ENCODE results near the gene LAMB1. TPM values are rescaled to one million over a fixed set of nuclear protein-coding genes. Genes with fewer than 3 reads are reported as not detected.
"Not testable (repeated sequence)": the region's sequence is repeated elsewhere in the genome, so short reads cannot be mapped to it uniquely, and the experiment has no call there.

The LAMB1 gene
- polyA plus RNA-seq, 1 experiment: 204 TPM

DNA sequence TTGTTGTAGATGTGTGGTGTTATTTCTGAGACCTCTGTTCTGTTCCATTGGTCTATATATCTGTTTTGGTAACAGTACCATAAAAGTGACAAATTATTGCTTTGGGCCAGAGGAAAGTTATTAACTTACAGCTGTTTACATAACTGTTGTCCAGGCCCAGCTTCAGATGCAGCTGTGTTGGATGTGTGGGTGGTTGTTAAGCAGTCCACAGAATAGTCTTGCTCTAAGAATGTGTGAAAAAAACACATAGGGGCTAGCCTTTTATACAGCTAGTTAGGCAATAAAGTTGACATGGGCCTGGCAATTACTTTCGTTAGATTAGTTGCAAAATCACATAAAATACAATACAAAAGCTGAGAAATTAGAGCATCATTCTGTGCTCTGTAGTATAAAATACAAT is 80.1 kb downstream of the LAMB1 start:
- no peak for DNase-seq (ENCODE audit: low read depth)
- H3K4me3 ChIP-seq (ENCODE audit: low read depth, low read length): no peak overlapping the region
- ChIA-PET POLR2A (interaction anchor here (1.1 kb wide), 1 partner anchor 16 kb away, joined by 4 read pairs; no protein-coding TSS in a partner anchor), CTCF (interaction anchor here (1.0 to 1.1 kb wide), 2 partner anchors 10 to 223 kb away, joined by 3 read pairs; no protein-coding TSS in a partner anchor)
- peaks cover 8% of the 10 kb centered on the region for H3K36me3 ChIP-seq (ENCODE audit: control insufficient read depth, insufficient read depth, low read length)
- no peaks in the 10 kb centered on the region for H3K27me3 ChIP-seq (ENCODE audit: control insufficient read depth, insufficient read depth, low read length)
- TF ChIP-seq, protein P1, sequence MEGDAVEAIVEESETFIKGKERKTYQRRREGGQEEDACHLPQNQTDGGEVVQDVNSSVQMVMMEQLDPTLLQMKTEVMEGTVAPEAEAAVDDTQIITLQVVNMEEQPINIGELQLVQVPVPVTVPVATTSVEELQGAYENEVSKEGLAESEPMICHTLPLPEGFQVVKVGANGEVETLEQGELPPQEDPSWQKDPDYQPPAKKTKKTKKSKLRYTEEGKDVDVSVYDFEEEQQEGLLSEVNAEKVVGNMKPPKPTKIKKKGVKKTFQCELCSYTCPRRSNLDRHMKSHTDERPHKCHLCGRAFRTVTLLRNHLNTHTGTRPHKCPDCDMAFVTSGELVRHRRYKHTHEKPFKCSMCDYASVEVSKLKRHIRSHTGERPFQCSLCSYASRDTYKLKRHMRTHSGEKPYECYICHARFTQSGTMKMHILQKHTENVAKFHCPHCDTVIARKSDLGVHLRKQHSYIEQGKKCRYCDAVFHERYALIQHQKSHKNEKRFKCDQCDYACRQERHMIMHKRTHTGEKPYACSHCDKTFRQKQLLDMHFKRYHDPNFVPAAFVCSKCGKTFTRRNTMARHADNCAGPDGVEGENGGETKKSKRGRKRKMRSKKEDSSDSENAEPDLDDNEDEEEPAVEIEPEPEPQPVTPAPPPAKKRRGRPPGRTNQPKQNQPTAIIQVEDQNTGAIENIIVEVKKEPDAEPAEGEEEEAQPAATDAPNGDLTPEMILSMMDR (IDR thresholded peaks at IDR 0.05; ENCODE audit: insufficient read depth, low read depth, low read length): no peak

- not testable (repeated sequence) for DNase-seq (ENCODE audit: low read depth); H3K4me3 ChIP-seq (ENCODE audit: low read depth, low read length); H3K27me3 ChIP-seq (ENCODE audit: control insufficient read depth, insufficient read depth, low read length); H3K36me3 ChIP-seq (ENCODE audit: control insufficient read depth, insufficient read depth, low read length)
- CTCF ChIA-PET: interaction anchor here (0.6 to 1.1 kb wide), 2 partner anchors 9 to 10 kb away, joined by 3 read pairs; no protein-coding TSS in a partner anchor
- POLR2A ChIA-PET: interaction anchor here (1.1 kb wide), 1 partner anchor 17 kb away, joined by 4 read pairs; no protein-coding TSS in a partner anchor
Measured at GRCh38 chr7:107921826-107922225, 81.1 kb downstream of the LAMB1 start.

DNA sequence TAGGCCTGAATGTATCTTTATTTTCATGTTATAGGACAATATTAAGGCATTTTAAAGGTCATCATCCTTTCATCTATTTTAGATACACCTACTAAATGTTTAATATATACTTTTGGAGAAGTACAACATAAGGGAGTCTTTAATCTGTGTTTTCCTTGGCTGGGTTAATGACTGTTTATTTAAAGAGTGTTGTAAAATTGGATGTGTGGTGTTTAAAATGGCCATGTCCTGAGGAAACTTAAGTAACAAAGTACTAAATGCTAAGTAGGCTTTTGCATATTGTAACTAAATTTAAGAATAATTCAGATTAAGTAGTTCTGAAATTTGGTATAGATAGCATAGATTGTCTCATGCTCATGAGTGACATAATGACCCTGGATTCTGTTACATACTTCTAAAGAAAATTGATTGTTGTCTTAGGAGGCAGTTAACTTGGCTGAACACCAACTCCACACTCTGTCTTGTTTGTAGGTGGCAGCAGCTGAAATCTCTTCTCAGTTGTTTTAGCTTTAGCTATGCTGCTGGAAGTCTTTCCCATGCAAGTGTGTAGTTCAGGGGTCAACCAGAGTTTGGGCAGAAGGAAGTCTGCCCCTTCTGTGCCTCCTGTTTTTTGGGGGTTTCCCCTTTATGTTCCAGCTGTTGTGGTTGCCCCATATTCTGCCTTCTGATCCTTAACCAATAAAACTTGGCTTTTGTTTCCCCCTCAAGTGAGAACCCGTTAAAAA is 82.8 kb downstream of the LAMB1 start:
- TF ChIP-seq, protein P1 (IDR thresholded peaks at IDR 0.05; ENCODE audit: insufficient read depth, low read depth, low read length): no peak
- POLR2A ChIA-PET: no interaction called here
- Histone ChIP-seq H3K36me3 (ENCODE audit: control insufficient read depth, insufficient read depth, low read length) (peaks cover 10% of the 10 kb centered on the region), H3K4me3 (ENCODE audit: low read depth, low read length) (no peak overlapping the region), H3K27me3 (ENCODE audit: control insufficient read depth, insufficient read depth, low read length) (no peaks in the 10 kb centered on the region)
- no peak for DNase-seq (ENCODE audit: low read depth)
- CTCF ChIA-PET: no interaction called here

DNA sequence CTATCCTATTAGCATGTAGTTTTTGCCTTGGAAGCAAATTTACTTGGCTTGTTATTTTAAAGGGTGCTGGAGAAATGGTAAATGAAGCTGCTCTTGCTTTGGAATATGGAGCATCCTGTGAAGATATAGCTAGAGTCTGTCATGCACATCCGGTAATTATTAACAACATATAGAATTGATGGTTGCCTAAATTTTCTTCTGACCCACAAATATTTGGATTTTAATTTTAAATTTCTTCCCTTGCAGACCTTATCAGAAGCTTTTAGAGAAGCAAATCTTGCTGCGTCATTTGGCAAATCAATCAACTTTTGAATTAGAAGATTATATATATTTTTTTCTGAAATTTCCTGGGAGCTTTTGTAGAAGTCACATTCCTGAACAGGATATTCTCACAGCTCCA is 84.0 kb downstream of the LAMB1 start:
- no peak overlapping the region for H3K4me3 ChIP-seq (ENCODE audit: low read depth, low read length)
- TF ChIP-seq, protein P1 (IDR thresholded peaks at IDR 0.05; ENCODE audit: insufficient read depth, low read depth, low read length): no peak
- CTCF ChIA-PET: interaction anchor here (0.7 kb wide), 1 partner anchor 199 kb away, joined by 3 read pairs; no protein-coding TSS in a partner anchor
- POLR2A ChIA-PET: no interaction called here
- no peak for DNase-seq (ENCODE audit: low read depth)
- H3K27me3 ChIP-seq (ENCODE audit: control insufficient read depth, insufficient read depth, low read length): no peaks in the 10 kb centered on the region
- peaks cover 9% of the 10 kb centered on the region for H3K36me3 ChIP-seq (ENCODE audit: control insufficient read depth, insufficient read depth, low read length)

GRCh38 chr7:107917763-107918651 is 85.0 kb downstream of the LAMB1 start:
- no peak overlapping the region for H3K4me3 ChIP-seq (ENCODE audit: low read depth, low read length)
- DNase-seq (ENCODE audit: low read depth): no peak
- CTCF ChIA-PET: interaction anchor here (1.3 to 1.5 kb wide), 2 partner anchors 51 to 228 kb away, joined by 4 to 5 read pairs; no protein-coding TSS in a partner anchor
- H3K27me3 ChIP-seq (ENCODE audit: control insufficient read depth, insufficient read depth, low read length): no peaks in the 10 kb centered on the region
- peaks cover 8% of the 10 kb centered on the region for H3K36me3 ChIP-seq (ENCODE audit: control insufficient read depth, insufficient read depth, low read length)
- POLR2A ChIA-PET: no interaction called here
- TF ChIP-seq, protein P1 (IDR thresholded peaks at IDR 0.05; ENCODE audit: insufficient read depth, low read depth, low read length): no peak

All from BJ (cell line).